ENCODE results near the gene SLC19A1. TPM values are rescaled to one million over a fixed set of nuclear protein-coding genes. Genes with fewer than 3 reads are reported as not detected.

SLC19A1 gene
- total RNA-seq, 1 experiment from 2014 or later: 4.3 TPM

- H3K4me3 ChIP-seq (ENCODE audit: low read length): no peak overlapping the region
- no peak for DNase-seq
- no peaks in the 10 kb centered on the region for H3K27me3 ChIP-seq (ENCODE audit: low read length)
- H3K36me3 ChIP-seq (ENCODE audit: insufficient read depth, low read length): no peaks in the 10 kb centered on the region
- H3K9me3 ChIP-seq (ENCODE audit: low read length): no peaks in the 10 kb centered on the region
- H3K9me2 ChIP-seq (replicated peaks; ENCODE audit: insufficient read depth, low read length): no peaks in the 10 kb centered on the region
- H4K20me1 ChIP-seq (ENCODE audit: insufficient read depth, low read depth, low read length): no peaks in the 10 kb centered on the region
- H3K9ac ChIP-seq (ENCODE audit: low read length): no peak overlapping the region
- no peak overlapping the region for H2AFZ ChIP-seq (ENCODE audit: low read length)
- no peaks in the 10 kb centered on the region for H3K4me1 ChIP-seq (ENCODE audit: low read length)
- no peak overlapping the region for H3K4me2 ChIP-seq (ENCODE audit: low read depth, low read length, poor library complexity, severe bottlenecking)
- no peak overlapping the region for H3K27ac ChIP-seq (ENCODE audit: low read length)
- H3K79me2 ChIP-seq (ENCODE audit: low read length): no peaks in the 10 kb centered on the region
Measured at GRCh38 chr21:45481977-45482898, 60.0 kb downstream of the SLC19A1 start.

GRCh38 chr21:45481566-45481965 lies 60.7 kb downstream of the SLC19A1 start:
- Histone ChIP-seq H3K79me2 (ENCODE audit: low read length) (no peaks in the 10 kb centered on the region), H3K4me2 (ENCODE audit: low read depth, low read length, poor library complexity, severe bottlenecking) (no peak overlapping the region), H3K4me1 (ENCODE audit: low read length) (no peaks in the 10 kb centered on the region), H3K27ac (ENCODE audit: low read length) (no peak overlapping the region), H3K9ac (ENCODE audit: low read length) (no peak overlapping the region), H3K27me3 (ENCODE audit: low read length) (no peaks in the 10 kb centered on the region), H2AFZ (ENCODE audit: low read length) (no peak overlapping the region), H4K20me1 (ENCODE audit: insufficient read depth, low read depth, low read length) (no peaks in the 10 kb centered on the region), H3K4me3 (ENCODE audit: low read length) (no peak overlapping the region), H3K36me3 (ENCODE audit: insufficient read depth, low read length) (no peaks in the 10 kb centered on the region), H3K9me2 (replicated peaks; ENCODE audit: insufficient read depth, low read length) (no peaks in the 10 kb centered on the region), H3K9me3 (ENCODE audit: low read length) (no peaks in the 10 kb centered on the region)
- DNase-seq: no peak

- Histone ChIP-seq H3K27ac (ENCODE audit: low read length) (no peak overlapping the region), H3K4me2 (ENCODE audit: low read depth, low read length, poor library complexity, severe bottlenecking) (no peak overlapping the region), H3K9me2 (replicated peaks; ENCODE audit: insufficient read depth, low read length) (no peaks in the 10 kb centered on the region), H3K9me3 (ENCODE audit: low read length) (no peaks in the 10 kb centered on the region), H3K36me3 (ENCODE audit: insufficient read depth, low read length) (no peaks in the 10 kb centered on the region), H4K20me1 (ENCODE audit: insufficient read depth, low read depth, low read length) (no peaks in the 10 kb centered on the region), H3K27me3 (ENCODE audit: low read length) (no peaks in the 10 kb centered on the region), H3K4me1 (ENCODE audit: low read length) (no peaks in the 10 kb centered on the region), H3K9ac (ENCODE audit: low read length) (no peak overlapping the region), H3K79me2 (ENCODE audit: low read length) (no peaks in the 10 kb centered on the region), H3K4me3 (ENCODE audit: low read length) (no peak overlapping the region), H2AFZ (ENCODE audit: low read length) (no peak overlapping the region)
- no peak for DNase-seq
Measured at GRCh38 chr21:45480701-45481500, 61.3 kb downstream of the SLC19A1 start.

GRCh38 chr21:45479691-45480675 lies 62.3 kb downstream of the SLC19A1 start:
- Histone ChIP-seq H3K36me3 (ENCODE audit: insufficient read depth, low read length) (no peaks in the 10 kb centered on the region), H3K27ac (ENCODE audit: low read length) (no peak overlapping the region), H3K4me1 (ENCODE audit: low read length) (no peaks in the 10 kb centered on the region), H3K27me3 (ENCODE audit: low read length) (no peaks in the 10 kb centered on the region), H3K79me2 (ENCODE audit: low read length) (no peaks in the 10 kb centered on the region), H2AFZ (ENCODE audit: low read length) (no peak overlapping the region), H3K9ac (ENCODE audit: low read length) (no peak overlapping the region), H3K4me2 (ENCODE audit: low read depth, low read length, poor library complexity, severe bottlenecking) (no peak overlapping the region), H3K4me3 (ENCODE audit: low read length) (no peak overlapping the region), H3K9me2 (replicated peaks; ENCODE audit: insufficient read depth, low read length) (no peaks in the 10 kb centered on the region), H4K20me1 (ENCODE audit: insufficient read depth, low read depth, low read length) (no peaks in the 10 kb centered on the region), H3K9me3 (ENCODE audit: low read length) (no peaks in the 10 kb centered on the region)
- no peak for DNase-seq

GRCh38 chr21:45478816-45479669 lies 63.2 kb downstream of the SLC19A1 start:
- Histone ChIP-seq H4K20me1 (ENCODE audit: insufficient read depth, low read depth, low read length) (no peaks in the 10 kb centered on the region), H3K9me3 (ENCODE audit: low read length) (no peaks in the 10 kb centered on the region), H3K36me3 (ENCODE audit: insufficient read depth, low read length) (no peaks in the 10 kb centered on the region), H3K9ac (ENCODE audit: low read length) (no peak overlapping the region), H3K4me1 (ENCODE audit: low read length) (no peaks in the 10 kb centered on the region), H3K79me2 (ENCODE audit: low read length) (no peaks in the 10 kb centered on the region), H3K27me3 (ENCODE audit: low read length) (no peaks in the 10 kb centered on the region), H3K4me3 (ENCODE audit: low read length) (no peak overlapping the region), H3K9me2 (replicated peaks; ENCODE audit: insufficient read depth, low read length) (no peaks in the 10 kb centered on the region), H2AFZ (ENCODE audit: low read length) (no peak overlapping the region), H3K27ac (ENCODE audit: low read length) (no peak overlapping the region), H3K4me2 (ENCODE audit: low read depth, low read length, poor library complexity, severe bottlenecking) (no peak overlapping the region)
- DNase-seq: no peak

GRCh38 chr21:45478115-45478801 lies 64.0 kb downstream of the SLC19A1 start:
- H3K36me3 ChIP-seq (ENCODE audit: insufficient read depth, low read length): no peaks in the 10 kb centered on the region
- H3K9ac ChIP-seq (ENCODE audit: low read length): no peak overlapping the region
- no peak overlapping the region for H3K4me2 ChIP-seq (ENCODE audit: low read depth, low read length, poor library complexity, severe bottlenecking)
- H3K9me2 ChIP-seq (replicated peaks; ENCODE audit: insufficient read depth, low read length): no peaks in the 10 kb centered on the region
- peak; percentile 79 for DNase-seq
- no peaks in the 10 kb centered on the region for H3K79me2 ChIP-seq (ENCODE audit: low read length)
- H3K4me3 ChIP-seq (ENCODE audit: low read length): no peak overlapping the region
- no peaks in the 10 kb centered on the region for H4K20me1 ChIP-seq (ENCODE audit: insufficient read depth, low read depth, low read length)
- H3K9me3 ChIP-seq (ENCODE audit: low read length): no peaks in the 10 kb centered on the region
- no peaks in the 10 kb centered on the region for H3K4me1 ChIP-seq (ENCODE audit: low read length)
- H2AFZ ChIP-seq (ENCODE audit: low read length): no peak overlapping the region; the same call in 1 of the 2 replicates
- no peaks in the 10 kb centered on the region for H3K27me3 ChIP-seq (ENCODE audit: low read length)
- no peak overlapping the region for H3K27ac ChIP-seq (ENCODE audit: low read length)

Measured in Karpas-422 (cell line).